OCI-LY1 (cell line): Measurements from ENCODE around the gene ALDOB.

ENCODE experiments used
- EZH2 ChIP-seq: fragments of 200-600 bp; sonication (generic), shearing (Covaris generic); IDR thresholded peaks from 2 replicates; pipeline ENCODE4 v1.8.0; 2017; ENCODE audit warnings: borderline replicate concordance, mixed run types, mild to moderate bottlenecking, antibody characterized with exemption, low read length, moderate library complexity, mixed read lengths
- TF ChIP-seq, protein P1 (sequence below): fragments of 200-600 bp; sonication (generic), shearing (Covaris generic); IDR thresholded peaks from 2 replicates; pipeline ENCODE4 v1.5.1; 2017; ENCODE audit warnings: mild to moderate bottlenecking, antibody characterized with exemption, low read length, moderate library complexity, mixed read lengths

DNA sequence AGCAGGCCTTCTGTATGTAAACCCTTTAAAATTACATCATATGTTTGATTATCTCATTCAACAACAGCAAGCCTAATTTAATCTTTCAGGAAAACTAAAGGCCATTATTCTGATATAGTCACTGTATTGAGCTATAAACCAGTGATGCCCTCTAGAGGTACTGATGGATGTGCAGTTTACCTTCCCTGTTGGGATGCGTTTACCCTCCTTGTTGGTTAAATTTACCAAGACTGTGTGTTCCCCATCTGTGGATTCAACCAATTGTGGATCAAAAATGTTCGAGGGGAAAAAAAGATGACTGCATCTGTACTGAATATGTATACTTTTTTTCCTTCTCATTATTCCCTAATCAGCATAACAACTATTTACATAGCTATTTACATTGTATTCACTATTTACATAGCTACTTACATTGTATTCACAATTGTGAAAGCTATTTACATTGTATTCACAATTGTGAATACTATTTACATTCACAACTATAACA is 47.0 kb downstream of the ALDOB start:
- TF ChIP-seq, protein P1, sequence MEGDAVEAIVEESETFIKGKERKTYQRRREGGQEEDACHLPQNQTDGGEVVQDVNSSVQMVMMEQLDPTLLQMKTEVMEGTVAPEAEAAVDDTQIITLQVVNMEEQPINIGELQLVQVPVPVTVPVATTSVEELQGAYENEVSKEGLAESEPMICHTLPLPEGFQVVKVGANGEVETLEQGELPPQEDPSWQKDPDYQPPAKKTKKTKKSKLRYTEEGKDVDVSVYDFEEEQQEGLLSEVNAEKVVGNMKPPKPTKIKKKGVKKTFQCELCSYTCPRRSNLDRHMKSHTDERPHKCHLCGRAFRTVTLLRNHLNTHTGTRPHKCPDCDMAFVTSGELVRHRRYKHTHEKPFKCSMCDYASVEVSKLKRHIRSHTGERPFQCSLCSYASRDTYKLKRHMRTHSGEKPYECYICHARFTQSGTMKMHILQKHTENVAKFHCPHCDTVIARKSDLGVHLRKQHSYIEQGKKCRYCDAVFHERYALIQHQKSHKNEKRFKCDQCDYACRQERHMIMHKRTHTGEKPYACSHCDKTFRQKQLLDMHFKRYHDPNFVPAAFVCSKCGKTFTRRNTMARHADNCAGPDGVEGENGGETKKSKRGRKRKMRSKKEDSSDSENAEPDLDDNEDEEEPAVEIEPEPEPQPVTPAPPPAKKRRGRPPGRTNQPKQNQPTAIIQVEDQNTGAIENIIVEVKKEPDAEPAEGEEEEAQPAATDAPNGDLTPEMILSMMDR = no peak; the same call in 1 of the 2 replicates
- no peak for TF ChIP-seq EZH2
